Upper lobe of left lung (tissue), 4 donors: ENCODE data around the gene ZNF43.

Source experiments
- POLR2A ChIP-seq, 4 donors: fragments of 450-650 bp; IDR thresholded peaks; one replicate each; pipeline ENCODE4 v1.5.1; 2016 to 2017; ENCODE audit warnings: antibody characterized with exemption in 4 of 4, mild to moderate bottlenecking in 2 of 4
- TF ChIP-seq, protein P1 (sequence below), 6 experiments: fragments of 450-650 bp in 4 of 6; fragments of 200-600 bp in 2 of 6; sonication (generic) in 2 of 6; IDR thresholded peaks; one replicate each; pipeline ENCODE4 v1.5.1; 2016 to 2019; ENCODE audit warnings: antibody characterized with exemption in 6 of 6

DNA sequence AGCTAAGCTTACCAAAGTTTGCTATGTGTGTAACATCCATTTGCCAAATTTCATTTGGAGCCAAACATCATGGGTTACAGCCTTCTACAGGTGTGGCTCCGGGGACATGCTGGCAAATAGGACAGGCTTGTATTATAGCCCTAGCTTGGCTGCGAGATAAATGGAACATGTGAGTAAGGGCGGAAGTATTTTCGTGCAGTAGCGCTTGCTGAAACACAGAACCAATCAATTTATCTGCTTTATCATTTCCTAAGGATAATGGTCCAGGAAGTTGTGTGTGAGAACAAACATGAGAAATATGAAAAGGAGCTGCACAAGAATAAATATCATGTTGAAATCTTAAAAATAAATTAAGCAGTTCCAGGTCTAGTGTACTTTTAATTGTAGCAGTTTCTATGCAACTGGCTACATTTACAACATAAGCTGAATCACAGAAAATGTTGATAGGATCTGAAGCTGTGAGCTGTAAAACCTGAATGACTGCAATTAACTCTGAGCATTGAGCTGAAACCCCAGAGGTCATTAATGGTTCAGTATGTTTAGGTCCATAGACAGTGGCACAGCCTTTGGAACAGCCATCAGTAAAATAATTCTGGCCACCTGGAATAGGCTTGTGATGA, 46.4 kb downstream of the ZNF43 start:
- TF ChIP-seq, protein P1, sequence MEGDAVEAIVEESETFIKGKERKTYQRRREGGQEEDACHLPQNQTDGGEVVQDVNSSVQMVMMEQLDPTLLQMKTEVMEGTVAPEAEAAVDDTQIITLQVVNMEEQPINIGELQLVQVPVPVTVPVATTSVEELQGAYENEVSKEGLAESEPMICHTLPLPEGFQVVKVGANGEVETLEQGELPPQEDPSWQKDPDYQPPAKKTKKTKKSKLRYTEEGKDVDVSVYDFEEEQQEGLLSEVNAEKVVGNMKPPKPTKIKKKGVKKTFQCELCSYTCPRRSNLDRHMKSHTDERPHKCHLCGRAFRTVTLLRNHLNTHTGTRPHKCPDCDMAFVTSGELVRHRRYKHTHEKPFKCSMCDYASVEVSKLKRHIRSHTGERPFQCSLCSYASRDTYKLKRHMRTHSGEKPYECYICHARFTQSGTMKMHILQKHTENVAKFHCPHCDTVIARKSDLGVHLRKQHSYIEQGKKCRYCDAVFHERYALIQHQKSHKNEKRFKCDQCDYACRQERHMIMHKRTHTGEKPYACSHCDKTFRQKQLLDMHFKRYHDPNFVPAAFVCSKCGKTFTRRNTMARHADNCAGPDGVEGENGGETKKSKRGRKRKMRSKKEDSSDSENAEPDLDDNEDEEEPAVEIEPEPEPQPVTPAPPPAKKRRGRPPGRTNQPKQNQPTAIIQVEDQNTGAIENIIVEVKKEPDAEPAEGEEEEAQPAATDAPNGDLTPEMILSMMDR (IDR thresholded peaks at IDR 0.05): no peak
- no peak for TF ChIP-seq POLR2A (IDR thresholded peaks at IDR 0.05)
